Stimulated activated CD4-positive, alpha-beta T cell treated with anti-CD3 and anti-CD28 coated beads, Interleukin-4, amount 100 ng/mL, for 4 hours (primary cell): ENCODE data around the gene RAB1A.

Source experiments
- DNase-seq, 2 experiments: peaks; one replicate each; pipeline ENCODE4 v3.0.0-alpha.2; 2020

RAB1A gene

GRCh38 chr2:65085148-65085547 is 44.8 kb downstream of the RAB1A start:
- DNase-seq: no peak

GRCh38 chr2:65081232-65081685 is 48.6 kb downstream of the RAB1A start:
- DNase-seq: no peak

GRCh38 chr2:65079017-65079416 is 50.9 kb downstream of the RAB1A start:
- no peak for DNase-seq

- no peak for DNase-seq
Measured at GRCh38 chr2:65077898-65078297, 52.0 kb downstream of the RAB1A start.

- no peak for DNase-seq
Measured at GRCh38 chr2:65076345-65076710, 53.6 kb downstream of the RAB1A start.

GRCh38 chr2:65075605-65076344 is 54.1 kb downstream of the RAB1A start:
- no peak for DNase-seq

GRCh38 chr2:65075176-65075575 is 54.7 kb downstream of the RAB1A start:
- no peak for DNase-seq

GRCh38 chr2:65073879-65074565 is 55.9 kb downstream of the RAB1A start:
- DNase-seq: no peak

DNA sequence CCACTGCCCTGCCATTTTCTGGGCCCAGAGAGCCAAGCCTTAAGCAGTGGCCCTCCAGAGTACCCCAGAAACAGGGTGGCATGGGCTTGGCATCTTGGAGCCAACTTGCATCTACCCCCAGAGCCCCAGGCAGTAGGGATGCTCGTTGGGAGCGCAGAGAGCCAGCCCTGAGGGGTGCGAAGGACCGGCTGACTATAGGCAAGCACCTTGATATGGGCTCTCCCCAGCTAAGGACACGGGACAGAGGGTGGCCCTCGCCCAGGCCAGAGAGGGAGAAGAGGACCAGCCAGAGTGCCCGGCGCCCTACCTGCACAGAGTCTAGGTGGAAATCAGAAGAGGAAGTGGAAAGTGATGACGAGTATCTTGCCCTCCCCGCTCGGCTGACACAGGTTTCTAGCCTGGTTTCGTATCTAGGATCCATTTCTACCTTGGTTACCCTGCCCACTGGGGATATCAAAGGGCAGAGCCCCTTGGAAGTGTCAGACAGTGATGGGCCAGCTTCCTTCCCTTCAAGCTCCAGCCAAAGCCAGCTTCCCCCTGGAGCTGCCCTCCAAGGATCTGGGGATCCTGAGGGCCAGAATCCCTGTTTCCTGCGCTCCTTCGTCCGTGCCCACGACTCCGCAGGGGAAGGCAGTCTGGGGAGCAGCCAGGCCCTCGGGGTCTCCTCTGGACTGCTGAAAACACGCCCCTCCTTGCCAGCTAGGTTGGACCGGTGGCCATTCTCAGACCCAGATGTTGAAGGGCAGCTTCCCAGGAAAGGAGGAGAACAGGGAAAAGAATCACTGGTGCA is 57.5 kb downstream of the RAB1A start:
- DNase-seq: no peak

GRCh38 chr2:65071499-65072180 is 58.3 kb downstream of the RAB1A start:
- no peak for DNase-seq

DNA sequence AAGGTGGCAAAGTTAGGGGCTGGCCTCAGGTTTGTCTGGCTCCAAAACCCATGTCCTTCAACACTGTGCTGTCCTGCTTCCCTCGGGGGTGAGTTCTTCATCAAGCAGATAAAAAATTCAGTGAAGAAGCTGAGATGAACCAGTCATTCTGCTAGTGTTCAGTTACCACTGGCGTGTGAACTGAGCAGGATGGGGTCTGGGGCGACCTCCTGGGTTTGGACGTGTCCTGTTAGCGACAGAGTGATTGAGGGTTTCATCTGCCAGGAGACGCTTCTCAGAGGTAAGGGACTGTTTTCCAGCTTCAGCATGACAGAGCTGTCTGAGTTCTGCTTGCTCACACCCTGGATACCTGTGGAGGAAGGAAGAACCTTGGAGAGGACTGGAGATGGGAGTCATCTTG is 59.0 kb downstream of the RAB1A start:
- no peak for DNase-seq

DNA sequence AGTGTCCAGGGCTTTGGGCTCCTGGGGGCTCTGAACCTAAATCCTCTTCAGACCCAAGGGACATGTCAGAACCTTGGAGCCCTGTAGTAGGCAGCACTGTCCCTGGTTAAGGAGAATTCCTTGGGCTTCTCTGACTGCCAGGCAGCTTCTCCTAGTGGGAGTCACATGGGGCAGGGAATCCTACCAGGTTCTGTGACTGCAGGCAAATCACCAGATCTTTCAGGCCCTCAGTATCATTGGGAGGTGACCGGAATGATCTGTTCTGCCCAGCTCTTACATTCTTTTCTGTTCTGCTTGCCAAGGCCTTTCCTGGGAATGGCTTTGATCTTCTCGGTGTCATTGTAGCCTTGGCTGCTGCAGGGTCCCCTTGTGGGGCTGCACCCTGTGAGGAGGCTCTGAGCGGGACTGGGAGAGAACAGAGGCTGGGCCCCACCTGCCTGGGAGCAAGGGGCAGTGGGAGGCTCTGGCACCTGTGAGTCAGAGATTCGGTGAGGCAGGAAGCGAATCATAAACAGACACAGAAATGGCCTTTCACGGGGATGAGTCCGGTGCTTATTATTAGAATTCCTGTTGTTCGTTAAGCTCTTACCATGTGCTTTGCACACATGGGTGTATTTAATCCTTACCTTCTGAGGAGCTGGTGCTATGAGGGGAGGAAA is 59.6 kb downstream of the RAB1A start:
- no peak for DNase-seq

DNA sequence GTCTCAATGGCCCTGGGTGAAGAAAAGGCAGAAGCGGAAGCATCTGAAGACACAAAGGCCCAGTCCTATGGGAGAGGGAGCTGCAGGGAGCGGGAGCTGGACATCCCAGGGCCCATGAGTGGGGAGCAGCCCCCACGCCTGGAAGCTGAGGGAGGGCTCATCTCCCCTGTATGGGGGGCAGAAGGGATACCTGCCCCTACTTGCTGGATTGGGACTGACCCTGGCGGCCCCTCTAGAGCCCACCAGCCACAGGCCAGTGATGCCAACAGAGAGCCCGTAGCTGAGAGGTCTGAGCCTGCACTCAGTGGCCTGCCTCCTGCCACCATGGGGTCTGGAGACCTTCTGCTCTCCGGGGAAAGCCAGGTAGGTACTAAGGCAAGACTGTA is 60.5 kb downstream of the RAB1A start:
- no peak for DNase-seq

- no peak for DNase-seq
Measured at GRCh38 chr2:65067806-65068553, 61.9 kb downstream of the RAB1A start.

DNA sequence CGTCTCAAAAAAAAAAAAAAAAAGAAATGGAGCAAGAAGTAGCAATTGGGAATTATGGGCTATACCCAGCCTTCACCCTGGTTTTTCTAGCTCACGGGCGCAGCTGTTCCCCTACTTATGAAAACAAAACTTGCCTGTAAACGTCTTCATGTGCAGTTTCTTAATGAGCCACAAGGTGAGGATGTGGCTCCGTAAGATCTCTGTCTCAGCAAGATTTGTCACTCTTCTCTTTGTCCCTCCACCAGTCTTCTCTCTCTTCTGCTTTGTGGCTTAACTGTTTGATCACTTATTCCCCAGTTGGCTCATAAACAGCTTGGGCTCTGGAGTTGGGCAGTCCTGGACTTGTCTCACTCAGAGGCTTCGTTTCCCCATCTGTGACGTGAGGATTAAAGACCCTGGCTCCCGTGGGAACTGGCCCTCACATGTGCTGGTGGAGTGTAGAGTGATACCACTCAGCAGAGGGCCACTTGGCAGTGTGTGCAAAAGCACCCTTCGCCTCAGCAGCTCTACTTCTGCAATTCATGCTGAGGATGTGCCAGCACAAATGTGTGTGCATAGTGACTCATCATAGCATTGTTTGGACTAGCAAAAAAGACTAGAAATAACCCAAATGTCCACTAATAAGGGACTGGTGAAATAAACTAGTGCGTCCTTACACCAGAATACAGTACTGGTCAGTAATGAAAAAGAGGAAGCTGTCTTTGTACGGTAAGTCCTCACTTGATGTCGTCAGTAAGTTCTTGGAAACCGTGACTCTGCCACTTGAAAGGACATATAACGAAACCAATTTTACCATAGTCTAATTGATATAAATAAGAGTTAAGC is 65.0 kb downstream of the RAB1A start:
- peak in 1 of 2 experiments; percentile 30 for DNase-seq

- DNase-seq: no peak
Measured at GRCh38 chr2:65062843-65063825, 66.8 kb downstream of the RAB1A start.

DNA sequence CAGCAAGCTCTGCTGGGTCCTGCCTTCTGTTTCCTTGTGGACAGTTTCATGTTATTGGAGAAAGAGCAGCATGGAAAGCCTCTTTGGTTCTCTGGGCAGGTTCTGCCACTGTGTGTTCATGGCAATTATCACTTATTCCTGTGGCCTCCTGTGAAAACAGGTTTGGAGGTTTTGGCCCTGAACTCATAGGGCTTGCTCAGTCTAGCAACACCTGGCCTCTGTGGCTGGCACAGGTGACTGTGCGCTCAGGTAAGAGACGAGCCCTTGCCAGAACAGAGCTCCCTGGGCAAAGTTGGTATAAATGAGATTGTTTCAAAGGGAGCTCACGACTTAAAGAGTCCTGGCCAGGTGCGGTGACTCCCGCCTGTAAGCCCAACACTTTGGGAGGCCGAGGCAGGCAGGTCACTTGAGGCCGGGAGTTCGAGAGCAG is 68.0 kb downstream of the RAB1A start:
- DNase-seq: no peak

- no peak for DNase-seq
Measured at GRCh38 chr2:65061146-65061909, 68.6 kb downstream of the RAB1A start.

DNA sequence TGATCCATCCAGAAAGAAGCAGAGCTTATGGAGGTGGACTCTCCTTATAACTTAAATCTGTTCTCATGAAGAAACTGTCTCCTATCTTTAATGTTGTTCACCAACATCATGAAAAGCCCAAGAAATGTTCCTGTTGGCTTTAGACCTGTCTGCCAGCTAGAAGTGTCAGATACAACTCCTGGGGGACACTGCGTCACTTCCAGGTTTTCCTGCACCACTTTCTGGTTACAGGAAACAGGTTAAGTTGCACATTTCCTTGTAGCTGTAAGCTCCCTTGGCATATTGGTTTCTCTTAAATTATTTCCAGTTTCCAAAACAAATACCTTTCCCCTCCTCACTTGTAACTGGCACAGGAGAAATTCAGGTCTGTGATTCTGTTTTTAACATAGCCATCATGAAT is 70.8 kb downstream of the RAB1A start:
- no peak for DNase-seq
